ENCODE data around the gene ATP13A5.

GRCh38 chr3:193407688-193408087, 29.1 kb upstream of the ATP13A5 start:
- no peak for TF ChIP-seq CTCF (IDR thresholded peaks at IDR 0.05; ENCODE audit: insufficient read depth, low read depth, low read length)
- no peak for TF ChIP-seq EZH2 (IDR thresholded peaks at IDR 0.05; ENCODE audit: insufficient read depth, low read length)

Data from astrocyte (in vitro differentiated cells and primary cell).